DMS 273 treated with DMSO at 0.1 percent for 48 hours (cell line): ENCODE measurements around the gene ABHD12.
"Not testable (repeated sequence)": the region's sequence is repeated elsewhere in the genome, so short reads cannot be mapped to it uniquely, and the experiment has no call there.

Experiments used
- DNase-seq: peaks from one replicate; lab custom pipeline; 2025; lab: John Stamatoyannopoulos, UW

The ABHD12 gene

DNA sequence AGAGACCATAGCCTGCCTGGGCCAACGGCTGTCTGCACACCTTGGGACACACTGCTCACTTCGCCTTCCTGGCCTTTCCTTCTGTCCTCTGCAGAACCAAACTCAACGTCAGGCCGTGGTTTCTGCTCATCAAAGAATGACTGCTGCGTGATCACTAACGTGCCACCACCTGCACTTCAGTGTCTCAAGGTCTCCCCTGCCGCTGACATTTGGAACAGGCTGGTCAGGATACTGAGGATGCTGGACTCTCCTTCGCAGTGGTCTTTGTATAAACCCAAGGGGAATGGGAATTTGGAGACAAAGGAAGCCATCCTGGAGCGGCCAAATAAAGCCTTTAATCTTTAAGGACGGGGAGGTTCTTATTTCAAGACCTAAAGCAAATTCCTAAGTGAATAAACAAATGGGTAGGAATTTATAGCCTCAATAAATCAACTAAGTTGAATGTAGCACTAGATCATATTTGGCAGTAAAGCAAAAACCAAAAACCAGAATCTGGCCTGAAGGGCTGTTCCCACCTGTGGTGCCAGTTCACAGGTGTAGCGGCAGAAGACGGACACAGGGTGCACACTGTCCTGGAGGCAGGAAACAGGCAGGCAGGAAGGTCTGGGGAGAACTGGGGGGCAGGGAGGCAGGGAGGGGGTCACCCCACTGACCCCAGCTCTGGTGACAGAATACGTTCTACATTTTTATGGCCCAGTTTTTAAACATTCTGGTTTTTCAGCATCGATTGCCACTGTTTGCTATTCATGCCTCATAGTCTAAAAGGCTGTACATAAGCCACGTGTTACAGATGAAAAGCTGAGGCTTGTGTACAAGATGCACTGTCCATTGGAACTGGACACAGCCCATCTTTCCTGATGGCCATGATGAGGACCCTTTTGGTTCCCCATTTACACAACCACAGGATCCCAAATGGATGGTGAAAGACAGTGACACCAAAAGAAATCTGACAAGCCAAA, 36.6 kb downstream of the ABHD12 start:
- DNase-seq: no peak

DNA sequence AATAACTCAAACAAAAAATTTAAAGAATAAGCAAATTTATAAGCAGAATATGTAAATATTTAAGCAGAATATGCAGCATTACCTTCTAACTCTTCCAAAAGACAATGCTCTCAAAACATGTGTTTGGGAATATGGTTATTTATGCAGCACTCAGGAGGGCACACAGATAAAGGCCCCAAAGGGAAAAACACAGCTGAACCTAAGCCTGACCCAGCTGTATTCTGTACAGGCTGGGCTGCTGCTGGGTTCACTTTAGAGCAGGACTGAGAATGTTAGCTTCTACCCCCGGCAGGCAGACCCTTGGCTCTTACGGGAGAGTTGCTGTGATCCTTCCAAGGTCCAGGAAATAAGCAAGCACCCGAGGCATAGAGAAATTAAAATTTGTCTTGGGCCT, 37.3 kb downstream of the ABHD12 start:
- no peak for DNase-seq

DNA sequence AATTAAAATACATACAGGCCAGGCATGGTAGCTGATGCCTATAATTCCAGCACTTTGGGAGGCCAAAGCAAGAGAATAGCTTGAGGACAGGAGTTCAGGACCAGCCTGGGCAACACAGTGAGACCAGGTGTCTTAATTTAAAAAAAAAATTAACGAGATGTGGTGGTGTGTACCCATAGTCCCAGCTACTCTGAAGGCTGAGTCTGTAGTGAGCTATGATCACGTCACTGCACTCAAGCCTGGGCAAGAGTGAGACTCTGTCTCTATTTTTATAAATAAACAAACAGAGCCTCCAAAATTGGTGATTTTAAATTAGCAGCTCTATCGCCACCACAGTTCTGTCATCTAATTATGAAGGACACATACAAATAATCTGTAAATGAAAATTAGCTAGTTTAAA, 37.9 kb downstream of the ABHD12 start:
- DNase-seq: no peak

DNA sequence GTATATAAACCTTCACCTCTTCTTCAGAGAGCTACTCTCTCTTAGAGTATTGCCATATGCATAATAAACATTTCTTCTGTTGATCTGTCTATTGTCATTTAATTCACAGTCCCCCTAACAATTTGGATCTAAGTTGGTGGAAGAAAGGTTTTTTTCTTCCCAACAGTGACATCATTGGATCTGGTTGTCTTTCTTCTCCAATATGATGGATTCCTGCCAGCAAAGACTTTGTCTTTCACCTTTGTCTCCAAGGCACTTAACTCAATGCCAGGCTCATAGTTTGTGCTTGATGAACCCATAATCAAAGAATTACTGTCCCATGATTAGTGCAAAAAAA, 39.6 kb downstream of the ABHD12 start:
- DNase-seq: no peak

DNA sequence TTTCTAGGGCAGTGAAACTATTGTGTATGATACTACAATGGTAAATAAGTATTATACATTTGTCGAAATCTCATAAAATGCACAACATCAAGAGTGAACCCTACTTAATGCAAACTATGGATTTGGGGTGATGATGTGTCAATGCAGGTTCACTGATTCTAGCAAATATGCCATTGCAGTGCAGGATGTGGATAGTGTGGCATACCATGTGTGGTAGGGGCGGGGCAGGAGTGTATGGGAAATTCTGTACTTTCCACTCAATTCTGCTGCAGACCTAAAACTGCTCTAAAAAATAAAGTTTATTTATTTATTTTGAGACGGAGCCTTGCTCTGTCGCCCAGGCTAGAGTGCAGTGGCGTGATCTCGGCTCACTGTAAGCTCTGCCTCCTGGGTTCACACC, 44.3 kb downstream of the ABHD12 start:
- DNase-seq: no peak

DNA sequence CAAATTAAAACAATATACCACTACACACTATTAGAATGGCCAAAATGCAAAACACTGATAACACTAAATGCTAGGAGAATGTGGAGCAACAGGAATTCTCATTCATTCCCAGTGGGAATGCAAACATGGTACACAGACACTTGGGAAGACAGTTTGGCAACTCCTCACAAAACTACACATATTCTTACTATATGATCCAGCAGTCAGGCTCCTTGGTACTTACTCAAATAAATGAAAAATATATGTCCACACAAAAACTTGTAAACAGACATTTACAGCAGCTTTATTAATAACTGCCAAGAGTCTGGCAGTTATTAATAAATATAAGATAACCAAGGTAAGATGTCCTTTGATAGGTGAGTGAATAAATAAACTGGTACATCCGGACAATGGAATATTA, 44.9 kb downstream of the ABHD12 start:
- no peak for DNase-seq

DNA sequence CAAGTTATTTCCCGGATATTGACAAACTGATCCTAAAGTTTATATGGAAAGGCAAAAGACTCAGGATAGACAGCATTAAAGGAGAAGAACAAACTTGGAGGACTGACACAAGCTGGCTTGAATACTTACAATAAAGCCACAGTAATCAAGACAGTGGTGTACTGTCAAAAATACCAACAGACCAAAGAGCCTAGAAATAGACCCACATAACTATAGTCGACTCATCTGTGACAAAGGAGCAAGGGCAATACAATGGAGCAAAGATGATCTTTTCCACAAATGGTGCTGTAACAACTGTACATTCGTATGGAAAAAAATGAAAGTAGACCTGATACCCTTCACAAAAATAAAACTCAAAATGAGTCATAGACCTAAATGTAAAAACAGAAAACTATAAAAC, 46.0 kb downstream of the ABHD12 start:
- DNase-seq: no peak

DNA sequence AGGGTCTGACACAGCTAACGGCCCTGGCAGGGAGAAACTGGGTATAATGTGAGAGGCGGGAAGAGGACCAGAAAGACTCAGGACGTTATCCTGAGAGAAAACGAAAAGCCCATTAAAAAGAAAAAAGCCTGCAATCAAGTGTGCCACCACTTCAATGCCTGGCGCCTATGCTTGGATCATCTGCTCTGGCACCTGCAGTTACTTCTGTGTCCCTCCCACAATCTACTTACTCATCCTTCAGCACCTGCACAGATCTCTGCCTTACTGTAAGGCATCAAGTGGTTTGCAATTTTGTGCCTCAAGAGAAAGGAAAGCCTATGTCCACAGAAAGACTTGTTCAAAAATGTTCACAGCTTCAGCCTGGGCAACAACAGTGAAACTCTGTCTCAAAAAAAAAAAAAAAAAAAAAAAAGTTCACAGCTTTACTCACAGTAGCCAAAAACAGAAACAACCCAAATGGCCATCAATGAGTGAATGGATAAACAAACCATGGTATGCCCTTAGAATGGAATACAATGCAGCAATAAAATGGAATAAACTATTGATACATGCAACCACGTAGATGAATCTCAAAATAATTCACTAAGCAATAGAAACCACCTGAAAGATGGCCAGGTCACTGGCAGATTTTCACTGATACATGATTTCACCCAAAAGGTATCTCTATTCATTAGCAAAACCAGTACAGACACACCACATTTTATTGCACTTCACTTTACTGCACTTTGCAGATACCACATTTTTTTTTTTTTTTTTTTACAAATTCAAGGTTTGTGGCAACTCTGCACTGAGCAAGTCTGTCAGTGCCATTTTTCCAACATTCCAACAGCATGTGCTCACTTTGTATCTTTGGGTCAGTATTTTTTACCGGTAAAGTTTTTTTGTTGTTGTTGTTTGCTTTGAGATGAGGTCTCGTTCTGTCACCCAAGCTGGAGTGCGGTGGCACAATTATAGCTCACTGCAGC, 48.6 kb downstream of the ABHD12 start:
- no peak for DNase-seq

DNA sequence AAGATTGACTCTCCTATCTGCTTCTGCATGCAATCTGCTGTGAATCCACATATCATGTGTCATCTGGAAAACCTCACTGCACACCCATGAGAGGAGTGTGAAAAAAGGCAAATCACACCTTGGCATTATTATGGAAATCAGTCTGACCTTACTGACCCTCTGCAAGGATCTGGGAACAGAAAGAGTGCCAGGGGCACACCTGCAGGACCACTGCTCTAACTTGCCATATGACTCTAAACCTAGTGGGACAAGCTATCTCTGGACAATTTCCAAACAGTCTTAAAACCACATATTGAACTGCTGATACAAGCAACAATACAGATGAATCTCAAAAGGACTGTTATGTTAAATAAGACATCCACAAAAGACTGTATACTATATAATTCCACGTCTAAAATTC, 50.3 kb downstream of the ABHD12 start:
- no peak for DNase-seq

DNA sequence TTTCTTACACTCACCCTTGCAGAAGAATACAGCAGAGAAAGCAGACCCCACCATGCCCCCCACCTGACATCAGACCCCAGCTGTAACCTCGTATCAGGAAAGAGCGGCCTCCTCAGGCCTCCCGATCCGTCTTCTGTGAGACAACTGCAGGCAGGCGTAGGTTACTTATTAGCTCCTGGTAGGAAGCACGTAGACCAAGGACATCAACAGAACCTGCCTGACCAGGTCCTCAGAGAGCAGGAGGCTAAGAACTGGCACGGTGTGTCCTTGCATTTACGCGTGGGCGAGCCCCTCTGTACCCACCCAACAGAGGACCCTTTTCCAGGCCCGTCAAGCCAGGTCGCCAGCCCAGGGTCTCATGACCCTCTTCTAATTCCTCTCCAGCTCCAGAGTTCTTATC, 51.0 kb downstream of the ABHD12 start:
- DNase-seq: no peak

DNA sequence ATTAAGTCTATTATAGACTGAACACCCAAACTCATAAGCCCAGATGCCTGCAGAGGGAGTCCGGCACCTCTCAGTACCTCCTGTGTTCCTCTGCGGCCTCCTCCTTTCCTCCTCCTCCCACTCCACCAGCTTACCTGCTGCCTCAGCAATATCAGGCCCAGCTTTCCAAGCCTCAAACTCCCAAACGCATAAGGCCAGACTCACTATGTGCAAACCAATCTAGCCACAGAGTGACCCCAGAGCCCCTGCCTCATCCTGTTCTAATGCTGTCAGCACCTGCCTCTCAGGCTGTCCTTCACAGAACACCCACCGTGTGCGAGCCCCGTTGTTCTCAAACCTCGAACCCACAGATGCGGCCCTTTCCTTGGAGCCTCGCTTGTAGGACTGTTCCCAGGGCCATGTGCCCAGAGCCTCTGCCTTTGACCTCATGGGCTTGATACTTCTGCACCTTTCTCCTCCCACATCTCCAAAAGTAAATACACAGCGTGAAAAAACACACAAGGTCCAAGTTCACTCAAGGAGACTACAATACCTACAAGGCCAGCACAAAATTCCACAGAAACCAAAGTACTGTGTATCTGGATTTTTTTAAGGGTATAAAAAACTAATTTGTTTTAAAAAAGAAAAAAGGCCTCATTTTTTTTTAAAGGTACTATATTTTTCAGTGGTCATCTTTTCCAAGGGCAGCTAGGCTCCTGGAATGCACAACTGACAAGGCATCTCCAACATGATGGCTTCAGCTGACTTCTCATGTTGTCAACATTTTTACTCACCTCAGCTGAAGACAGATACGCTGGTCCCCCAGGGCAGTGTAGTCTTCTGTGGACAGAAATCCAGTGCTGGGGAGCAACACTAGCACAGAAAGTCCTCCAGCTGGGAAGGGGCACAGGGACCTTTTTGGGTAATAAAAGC, 52.3 kb downstream of the ABHD12 start:
- DNase-seq: no peak

DNA sequence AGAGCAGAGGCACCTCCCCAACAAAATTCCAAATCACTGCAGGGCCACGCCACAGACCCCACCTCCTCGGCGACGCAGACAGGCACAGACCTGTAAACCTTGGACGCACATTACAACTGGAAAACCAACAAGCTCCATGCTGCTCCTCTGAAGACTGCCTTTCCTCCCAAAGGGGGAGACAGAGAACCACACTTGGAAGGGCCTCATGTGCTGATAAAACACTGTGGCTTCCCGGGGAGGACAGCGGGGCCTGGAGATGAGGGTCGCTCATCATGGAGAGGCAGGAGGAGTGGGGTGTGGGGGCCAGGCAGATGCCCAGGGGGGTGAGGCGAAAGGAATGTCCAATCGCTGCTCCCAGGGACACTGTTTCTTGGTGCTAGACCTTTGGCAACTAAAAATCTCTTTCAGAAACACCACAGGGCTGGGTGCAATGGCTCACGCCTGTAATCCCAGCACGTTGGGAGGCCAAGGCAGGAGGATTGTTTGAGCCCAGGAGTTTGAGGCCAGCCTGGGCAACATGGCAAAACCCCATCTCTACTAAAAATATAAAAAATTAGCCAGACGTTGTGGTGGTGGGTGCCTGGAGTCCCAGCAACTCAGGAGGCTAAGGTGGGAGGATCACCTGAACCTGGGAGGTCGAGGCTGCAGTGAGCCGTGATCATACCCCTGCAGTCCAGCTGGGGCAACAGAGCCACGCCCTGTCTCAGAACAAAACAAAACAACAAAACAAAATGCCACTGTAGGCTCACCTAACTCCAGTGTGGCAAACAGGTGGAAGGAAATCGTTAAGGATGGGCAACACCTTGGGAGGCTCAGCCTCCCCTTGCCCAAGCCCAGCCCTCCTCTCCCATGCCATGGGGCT, 53.8 kb downstream of the ABHD12 start:
- DNase-seq: peak; percentile 4

DNA sequence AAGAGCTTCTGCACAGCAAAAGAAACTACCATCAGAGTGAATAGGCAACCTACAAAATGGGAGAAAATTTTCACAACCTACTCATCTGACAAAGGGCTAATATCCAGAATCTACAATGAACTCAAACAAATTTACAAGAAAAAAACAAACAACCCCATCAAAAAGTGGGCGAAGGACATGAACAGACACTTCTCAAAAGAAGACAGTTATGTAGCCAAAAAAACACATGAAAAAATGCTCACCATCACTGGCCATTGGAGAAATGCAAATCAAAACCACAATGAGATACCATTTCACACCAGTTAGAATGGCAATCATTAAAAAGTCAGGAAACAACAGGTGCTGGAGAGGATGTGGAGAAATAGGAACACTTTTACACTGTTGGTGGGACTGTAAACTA, 55.7 kb downstream of the ABHD12 start:
- DNase-seq: not testable (repeated sequence)

DNA sequence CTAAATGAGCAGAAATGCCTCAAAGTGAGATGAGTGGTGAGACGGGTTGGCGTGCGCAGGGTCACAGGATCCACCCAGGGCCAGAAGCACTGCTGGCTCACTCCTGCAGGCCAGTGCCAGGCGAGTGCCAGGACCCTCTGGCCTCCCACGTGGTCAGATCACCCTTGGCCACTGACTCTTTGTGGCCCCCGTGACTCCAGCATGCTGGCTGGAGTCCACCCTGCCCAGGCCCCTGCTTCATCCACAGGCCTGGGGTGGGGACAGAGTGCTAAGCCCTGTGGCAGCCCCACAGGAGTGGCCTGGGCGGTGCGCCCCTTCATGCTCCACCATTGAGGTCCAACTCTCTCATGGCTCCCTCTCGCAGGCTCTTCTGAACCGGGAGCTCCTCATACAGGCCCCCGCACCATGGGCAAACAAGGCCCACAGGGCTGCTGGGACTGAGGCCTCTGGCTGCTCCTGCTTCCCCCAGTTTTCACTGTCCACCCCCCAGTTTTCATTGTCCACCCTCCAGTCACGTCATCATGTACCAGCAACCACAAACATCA, 61.6 kb downstream of the ABHD12 start:
- no peak for DNase-seq

DNA sequence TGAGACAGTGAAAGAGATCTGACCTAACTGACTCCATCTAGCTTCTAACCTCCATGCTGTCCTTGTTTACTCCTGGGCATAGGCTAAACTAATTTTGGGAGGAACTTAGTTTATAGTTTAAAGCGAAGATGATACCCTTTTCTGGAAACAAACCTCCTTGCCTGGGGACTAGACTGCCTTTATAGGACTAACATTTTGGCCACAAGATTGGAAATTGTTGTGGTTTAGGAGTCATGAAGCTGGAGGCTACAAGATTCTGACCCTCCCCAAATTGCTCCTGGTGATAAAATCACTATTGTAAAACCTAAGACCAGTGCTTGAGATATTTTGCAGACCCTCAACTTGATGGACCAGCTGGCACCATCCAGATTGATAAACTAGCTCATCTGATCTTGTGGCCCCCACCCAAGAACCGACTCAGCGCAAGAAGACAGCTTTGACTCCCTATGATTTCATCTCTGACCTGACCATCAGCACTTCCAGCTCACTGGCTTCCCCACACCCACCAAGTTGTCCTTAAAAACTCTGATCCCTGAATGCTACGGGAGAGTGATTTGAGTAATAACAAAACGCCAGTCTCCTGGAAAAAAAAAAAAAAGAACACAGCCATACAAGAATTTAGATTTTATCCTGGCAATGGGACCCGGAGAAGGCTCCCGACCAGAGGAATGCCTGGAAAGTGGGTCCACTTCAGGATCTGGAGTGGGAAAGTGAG, 63.0 kb downstream of the ABHD12 start:
- DNase-seq: no peak

DNA sequence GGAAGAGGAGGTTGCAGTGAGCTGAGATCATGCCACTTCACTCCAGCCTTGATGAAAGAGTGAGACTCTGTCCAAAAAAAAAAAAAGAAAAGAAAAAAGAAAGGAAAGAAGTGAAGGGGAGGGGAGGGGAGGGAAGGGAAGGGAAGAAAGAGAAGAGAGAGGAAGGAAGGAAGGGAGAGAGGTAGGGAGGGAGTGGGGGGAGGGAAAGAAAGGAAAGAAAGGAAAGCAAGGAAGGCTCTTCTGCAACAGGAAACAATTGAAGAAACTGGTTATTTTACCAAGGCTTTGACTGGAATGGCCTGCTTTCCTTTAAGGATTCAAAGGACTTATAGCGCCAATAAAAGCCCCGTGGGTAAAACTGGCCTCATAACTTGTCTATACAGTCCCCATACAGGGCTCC, 64.6 kb downstream of the ABHD12 start:
- no peak for DNase-seq

DNA sequence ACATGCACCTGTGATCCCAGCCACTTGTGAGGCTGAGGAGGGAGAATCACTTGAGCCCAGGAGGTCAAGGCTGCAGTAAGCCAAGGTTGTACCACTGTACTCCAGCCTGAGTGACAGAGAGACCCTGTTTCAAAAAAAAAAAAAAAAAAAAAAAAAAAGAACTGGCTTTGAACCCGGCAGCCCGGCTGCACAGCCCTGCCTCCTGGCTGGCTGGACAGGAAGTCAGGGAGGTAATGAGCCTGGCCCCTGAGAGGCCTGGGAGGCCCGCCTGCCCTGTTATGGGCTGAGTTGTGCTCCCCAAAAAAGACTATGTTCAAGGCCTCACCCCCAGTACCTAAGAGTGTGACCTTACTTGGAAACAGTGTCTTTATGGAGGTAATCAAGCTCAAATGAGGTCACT, 65.6 kb downstream of the ABHD12 start:
- DNase-seq: no peak

DNA sequence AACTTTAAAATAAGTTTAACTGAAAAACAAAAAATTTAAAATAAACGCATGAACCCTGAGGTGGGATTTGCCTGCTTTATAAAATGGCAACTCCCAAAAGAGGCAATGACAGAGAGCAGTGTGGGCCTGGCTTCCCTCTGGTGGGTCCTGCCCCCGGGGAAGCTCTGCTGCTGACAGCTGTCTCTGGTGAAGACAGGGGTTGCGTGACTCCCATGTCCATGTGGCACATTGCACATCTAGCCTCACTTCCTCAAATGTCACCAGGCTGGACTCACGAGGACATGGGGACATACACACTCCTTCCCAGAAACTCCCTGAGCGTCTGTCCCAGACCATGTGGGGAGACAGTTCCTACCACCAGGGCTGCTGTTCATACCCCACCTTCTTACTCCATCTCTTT, 66.2 kb downstream of the ABHD12 start:
- DNase-seq: no peak

DNA sequence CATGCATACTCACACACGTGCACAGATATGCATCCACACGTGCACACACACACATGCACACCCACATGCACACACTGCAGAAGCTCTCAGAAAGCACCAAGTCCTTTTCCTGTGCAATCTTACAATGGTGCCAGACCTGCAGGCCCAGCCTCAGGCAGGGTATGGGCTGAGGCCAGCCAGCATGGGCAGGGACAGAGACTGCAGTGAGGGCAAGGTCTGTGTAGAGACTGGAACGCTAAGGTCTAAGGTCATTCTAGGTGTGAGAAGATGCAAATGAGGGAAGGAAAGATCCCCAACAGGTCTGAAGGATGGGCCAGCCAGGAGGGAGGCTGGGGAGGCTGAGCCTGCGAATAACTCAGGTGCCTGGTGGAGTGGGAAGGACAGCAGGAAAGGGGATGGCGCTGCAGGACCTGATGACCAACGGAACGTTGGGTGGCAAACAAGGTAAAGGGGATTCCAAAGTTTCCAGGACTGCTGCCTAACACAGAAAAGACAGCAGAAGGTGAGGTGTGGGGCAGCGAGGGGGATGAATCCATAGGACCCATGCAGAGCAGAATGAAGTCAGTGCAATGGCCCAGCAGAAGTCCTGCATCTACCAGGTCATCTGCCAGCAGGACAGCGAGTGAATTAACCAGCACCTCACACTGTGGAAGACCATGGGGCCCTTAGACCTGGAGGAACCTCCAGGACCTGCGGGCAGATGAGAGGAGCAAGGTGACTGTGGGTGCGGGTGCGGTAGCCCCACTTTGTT, 67.0 kb downstream of the ABHD12 start:
- no peak for DNase-seq
